Measurements from ENCODE around the gene PPP1R7. TPM values are rescaled to one million over a fixed set of nuclear protein-coding genes. Genes with fewer than 3 reads are reported as not detected.

PPP1R7 gene
- polyA plus RNA-seq, 1 of the 3 experiments (the other 2 are of a cell fraction), result 56.9 TPM

GRCh38 chr2:241148891-241149674, 1.2 kb upstream of the PPP1R7 start, which contains the start of gene PASK:
PASK (minus strand) TSS chr2:241149472; CDS start chr2:241143032, 6,440 bp downstream.
- H3K4me1 ChIP-seq (ENCODE audit: control insufficient read depth in 1 of 2, insufficient read depth in 2 of 2, low read depth in 1 of 2, low read length in 1 of 2), result peaks cover 6 to 18% of the 10 kb centered on the region in 2 experiments; a peak in 3 of 4 replicates
- no peaks in the 10 kb centered on the region for H3K9me2 ChIP-seq
- 0% methylated on average over 16 of the region's 88 CpGs for WGBS (ENCODE audit: low lambda C conversion rate)
- peak within 1 kb of the TSS; percentile 14 to 23; a peak in 2 of 4 replicates for H3K27ac ChIP-seq (ENCODE audit: low read depth in 2 of 2, low read length in 1 of 2)
- no peaks in the 10 kb centered on the region for H3K9me3 ChIP-seq
- POLR2A ChIA-PET, result no interaction called here
- CTCF ChIA-PET, result interaction anchor here (0.9 to 2.4 kb wide), 5 partner anchors 16 to 235 kb away, joined by 3 to 10 read pairs (median 3); no protein-coding TSS in a partner anchor
- H3K79me2 ChIP-seq (ENCODE audit: insufficient read depth), result peaks cover 29% of the 10 kb centered on the region
- peak within 1 kb of the TSS; percentile 98 for H2AFZ ChIP-seq (ENCODE audit: low read depth)
- no peaks in the 10 kb centered on the region for H4K20me1 ChIP-seq (ENCODE audit: insufficient read depth)
- no peaks in the 10 kb centered on the region for H3K36me3 ChIP-seq (replicated peaks in 1 of 2; ENCODE audit: control insufficient read depth in 1 of 2, insufficient read depth in 2 of 2, low read length in 1 of 2)
- H3K27me3 ChIP-seq (ENCODE audit: insufficient read depth), result no peaks in the 10 kb centered on the region
- peaks cover 5% of the 10 kb centered on the region for H3F3A ChIP-seq (replicated peaks; ENCODE audit: insufficient read depth)
- H3K4me3 ChIP-seq (ENCODE audit: low read depth in 2 of 2, low read length in 1 of 2), result peak within 1 kb of the TSS; percentile 81 to 94
- peak; percentile 67; the same call in 1 of the 2 replicates for TF ChIP-seq MXI1 (IDR thresholded peaks at IDR 0.05; ENCODE audit: low read depth, low read length)
- no peak for TF ChIP-seq USF2 (IDR thresholded peaks at IDR 0.05; ENCODE audit: borderline replicate concordance, low read depth, low read length)
- no peak for TF ChIP-seq FOXM1 (IDR thresholded peaks at IDR 0.05; ENCODE audit: low read depth)
- peak; percentile 95 for TF ChIP-seq SIN3A (IDR thresholded peaks at IDR 0.05; ENCODE audit: borderline replicate concordance, low read depth, low read length)
- peak; percentile 53; the same call in 1 of the 2 replicates for TF ChIP-seq IRF3 (IDR thresholded peaks at IDR 0.05; ENCODE audit: low read depth, low read length)
- TF ChIP-seq PBX3 (IDR thresholded peaks at IDR 0.05), result peak; percentile 97
- peak; percentile 18 for TF ChIP-seq CHD2 (IDR thresholded peaks at IDR 0.05; ENCODE audit: low read length, partially characterized antibody)
- TF ChIP-seq NRF1 (IDR thresholded peaks at IDR 0.05; ENCODE audit: low read depth, low read length), result 0 out of 2 replicates have a peak, but pooled peaks have one; percentile 1
- peak within 1 kb of the TSS; percentile 66 for H3K9ac ChIP-seq
- peak; percentile 94 for DNase-seq
- H3K4me2 ChIP-seq, result peak within 1 kb of the TSS; percentile 97

- peak overlapping the region in 1 of 2 experiments; percentile 14; a peak in 1 of 4 replicates for H3K27ac ChIP-seq (ENCODE audit: low read depth in 2 of 2, low read length in 1 of 2)
- H3K27me3 ChIP-seq (ENCODE audit: insufficient read depth), result no peaks in the 10 kb centered on the region
- H3K9me2 ChIP-seq, result no peaks in the 10 kb centered on the region
- ChIA-PET CTCF (interaction anchor here (0.7 to 2.4 kb wide), 6 partner anchors 17 to 252 kb away, joined by 3 to 10 read pairs (median 3); no protein-coding TSS in a partner anchor), POLR2A (no interaction called here)
- H4K20me1 ChIP-seq (ENCODE audit: insufficient read depth), result no peaks in the 10 kb centered on the region
- H3K9ac ChIP-seq, result peak overlapping the region; percentile 16; the same call in 1 of the 2 replicates
- no peaks in the 10 kb centered on the region for H3K36me3 ChIP-seq (replicated peaks in 1 of 2; ENCODE audit: control insufficient read depth in 1 of 2, insufficient read depth in 2 of 2, low read length in 1 of 2)
- H3F3A ChIP-seq (replicated peaks; ENCODE audit: insufficient read depth), result peaks cover 5% of the 10 kb centered on the region
- H3K79me2 ChIP-seq (ENCODE audit: insufficient read depth), result peaks cover 29% of the 10 kb centered on the region
- 0% methylated on average over 4 of the region's 23 CpGs for WGBS (ENCODE audit: low lambda C conversion rate)
- peak overlapping the region; percentile 97 for H3K4me2 ChIP-seq
- H2AFZ ChIP-seq (ENCODE audit: low read depth), result peak overlapping the region; percentile 98
- peaks cover 6 to 18% of the 10 kb centered on the region in 2 experiments; a peak in 3 of 4 replicates for H3K4me1 ChIP-seq (ENCODE audit: control insufficient read depth in 1 of 2, insufficient read depth in 2 of 2, low read depth in 1 of 2, low read length in 1 of 2)
- H3K9me3 ChIP-seq, result no peaks in the 10 kb centered on the region
- DNase-seq, result no peak
- H3K4me3 ChIP-seq (ENCODE audit: low read depth in 2 of 2, low read length in 1 of 2), result peak overlapping the region; percentile 81 to 94
- TF ChIP-seq CHD2 (IDR thresholded peaks at IDR 0.05; ENCODE audit: low read length, partially characterized antibody) (no peak), MXI1 (IDR thresholded peaks at IDR 0.05; ENCODE audit: low read depth, low read length) (peak; percentile 5; the same call in 1 of the 2 replicates), USF1 (IDR thresholded peaks at IDR 0.05; ENCODE audit: borderline replicate concordance, low read depth) (no peak), ELF1 (IDR thresholded peaks at IDR 0.05) (no peak), SMC3 (IDR thresholded peaks at IDR 0.05; ENCODE audit: low read depth, low read length) (no peak), FOXM1 (IDR thresholded peaks at IDR 0.05; ENCODE audit: low read depth) (no peak)
Observed at GRCh38 chr2:241149675-241149924, 667 bp upstream of the PPP1R7 start.
